ENCODE measurements around the gene CYFIP1. TPM values are rescaled to one million over a fixed set of nuclear protein-coding genes. Genes with fewer than 3 reads are reported as not detected.

CYFIP1 gene
- total and polyA plus RNA-seq, 2 of the 8 experiments (the other 6 are each of a cell fraction or from before 2014, with no cell fraction given): 38.6 to 81.7 TPM

- peaks cover 9 to 64% of the 10 kb centered on the region in 2 experiments for H3K79me2 ChIP-seq (ENCODE audit: control insufficient read depth in 1 of 2, insufficient read depth in 2 of 2, low read length in 2 of 2)
Observed at GRCh38 chr15:22850055-22850454, 130.1 kb downstream of the CYFIP1 start.

More at GRCh38 chr15:22850055-22850454, 130.1 kb downstream of the CYFIP1 start:
- no peak overlapping the region for H3K4me2 ChIP-seq (ENCODE audit: insufficient read depth in 1 of 2, low read depth in 2 of 2, low read length in 2 of 2)
- no peak overlapping the region for H3K4ac ChIP-seq (replicated peaks; ENCODE audit: insufficient read length, low read depth, low read length)
- peaks cover 2% of the 10 kb centered on the region; the same call in 1 of the 2 replicates for H3K79me1 ChIP-seq (ENCODE audit: low read depth, low read length)
- H3K23me2 ChIP-seq (ENCODE audit: low read depth, low read length): no peaks in the 10 kb centered on the region
- H2BK12ac ChIP-seq (ENCODE audit: low read depth, low read length): no peak overlapping the region
- peaks cover 3 to 8% of the 10 kb centered on the region in 2 experiments for H4K20me1 ChIP-seq (replicated peaks in 1 of 2; ENCODE audit: control insufficient read depth in 1 of 2, insufficient read depth in 2 of 2, low read length in 2 of 2)
- CTCF ChIA-PET (ENCODE audit: partially characterized antibody): interaction anchor here (0.7 to 1.0 kb wide), 4 partner anchors 16 to 44 kb away, joined by 3 to 4 read pairs (median 3); no protein-coding TSS in a partner anchor
- TF ChIP-seq NANOG (IDR thresholded peaks at IDR 0.05; ENCODE audit: insufficient read depth, low read depth, low read length, poor library complexity, severe bottlenecking) (no peak), GTF2F1 (IDR thresholded peaks at IDR 0.05; ENCODE audit: borderline replicate concordance, low read depth, low read length) (no peak), SIN3A (conservative IDR thresholded peaks at IDR 0.05 in 1 of 2, IDR thresholded peaks at IDR 0.05 in 1 of 2; ENCODE audit: low read depth in 1 of 2, low read length in 2 of 2) (no peak), SRF (IDR thresholded peaks at IDR 0.05; ENCODE audit: low read depth, low read length) (no peak), SUZ12 (IDR thresholded peaks at IDR 0.05; ENCODE audit: low read length) (no peak), CBX8 (IDR thresholded peaks at IDR 0.05; ENCODE audit: borderline replicate concordance, low read depth, low read length) (no peak), NRF1 (IDR thresholded peaks at IDR 0.05; ENCODE audit: low read depth, low read length) (no peak)
- H4K91ac ChIP-seq (replicated peaks; ENCODE audit: insufficient read length, low read length): no peak overlapping the region
- no peak overlapping the region for H4K5ac ChIP-seq (ENCODE audit: insufficient read length, low read depth, low read length)
- H4K8ac ChIP-seq (ENCODE audit: extremely low read depth, insufficient read depth, low read length): no peak overlapping the region; the same call in 1 of the 2 replicates
- no peak overlapping the region for H3K23ac ChIP-seq (ENCODE audit: insufficient read length)
- H3K27me3 ChIP-seq (replicated peaks in 1 of 4; ENCODE audit: control insufficient read depth in 3 of 4, extremely low read depth in 1 of 4, insufficient read depth in 3 of 4, low read length in 3 of 4): no peaks in the 10 kb centered on the region
- H2BK120ac ChIP-seq (replicated peaks; ENCODE audit: low read depth, low read length): no peak overlapping the region
- POLR2A ChIA-PET (ENCODE audit: partially characterized antibody): interaction anchor here (1.0 to 1.1 kb wide), 2 partner anchors 13 to 46 kb away, joined by 3 read pairs; no protein-coding TSS in a partner anchor
- peaks cover 0 to 3% (median 1%) of the 10 kb centered on the region in 4 experiments; a peak in 1 of 7 replicates for H3K4me1 ChIP-seq (replicated peaks in 1 of 4; ENCODE audit: control insufficient read depth in 3 of 4, insufficient read depth in 4 of 4, low read length in 3 of 4)
- H2BK20ac ChIP-seq (ENCODE audit: low read length): no peak overlapping the region
- no peak overlapping the region for H2BK15ac ChIP-seq (ENCODE audit: low read length)
- 90% methylated on average over 3 of the region's 3 CpGs; no CpG with 5 or more reads in 1 of the 2 experiments for WGBS, 2 experiments (ENCODE audit: extremely low coverage in 1 of 2, insufficient coverage in 1 of 2, insufficient read length in 1 of 2, insufficient replicate concordance in 2 of 2, low coverage in 1 of 2, low lambda C conversion rate in 2 of 2, missing lambda C conversion rate in 1 of 2)
- no peak overlapping the region for H3K18ac ChIP-seq (ENCODE audit: extremely low read depth, low read length)
- FAIRE-seq: no peak
- H3K4me3 ChIP-seq (ENCODE audit: extremely low read depth in 1 of 4, insufficient read depth in 2 of 4, low read depth in 3 of 4, low read length in 4 of 4): no peak overlapping the region
- no peak overlapping the region for H3K9ac ChIP-seq (replicated peaks in 1 of 4; ENCODE audit: extremely low read depth in 1 of 4, low read depth in 3 of 4, low read length in 3 of 4)
- H3K14ac ChIP-seq (ENCODE audit: insufficient read length): no peak overlapping the region
- no peak overlapping the region for H2BK5ac ChIP-seq (ENCODE audit: low read depth, low read length)
- H3K56ac ChIP-seq (replicated peaks; ENCODE audit: insufficient read length, low read depth, low read length): no peak overlapping the region
- no peak overlapping the region for H2AK5ac ChIP-seq (ENCODE audit: low read depth, low read length)
- 0 out of 2 replicates have a peak overlapping the region, but pooled peaks have one; percentile 22 for H3K27ac ChIP-seq (ENCODE audit: low read depth, low read length)
- no peak for DNase-seq (ENCODE audit: low read depth in 1 of 2, low spot score in 2 of 2)
- H3K9me3 ChIP-seq (ENCODE audit: insufficient read depth in 2 of 2, low read depth in 1 of 2, low read length in 1 of 2): no peaks in the 10 kb centered on the region
- H2AFZ ChIP-seq (ENCODE audit: low read length): no peak overlapping the region
- peaks cover 4 to 38% (median 14%) of the 10 kb centered on the region in 4 experiments; a peak in 6 of 8 replicates for H3K36me3 ChIP-seq (ENCODE audit: control insufficient read depth in 2 of 4, insufficient read depth in 4 of 4, low read length in 3 of 4)

Data from H1 (cell line).